Measurements from ENCODE around the gene STAT5A. TPM values are rescaled to one million over a fixed set of nuclear protein-coding genes. Genes with fewer than 3 reads are reported as not detected.
A peak's percentile ranks its signal among the peaks of the same experiment; 100 is the strongest.

STAT5A gene
- total and polyA plus RNA-seq, 12 donors: 12.0 to 169 (median 81.2) TPM

DNA sequence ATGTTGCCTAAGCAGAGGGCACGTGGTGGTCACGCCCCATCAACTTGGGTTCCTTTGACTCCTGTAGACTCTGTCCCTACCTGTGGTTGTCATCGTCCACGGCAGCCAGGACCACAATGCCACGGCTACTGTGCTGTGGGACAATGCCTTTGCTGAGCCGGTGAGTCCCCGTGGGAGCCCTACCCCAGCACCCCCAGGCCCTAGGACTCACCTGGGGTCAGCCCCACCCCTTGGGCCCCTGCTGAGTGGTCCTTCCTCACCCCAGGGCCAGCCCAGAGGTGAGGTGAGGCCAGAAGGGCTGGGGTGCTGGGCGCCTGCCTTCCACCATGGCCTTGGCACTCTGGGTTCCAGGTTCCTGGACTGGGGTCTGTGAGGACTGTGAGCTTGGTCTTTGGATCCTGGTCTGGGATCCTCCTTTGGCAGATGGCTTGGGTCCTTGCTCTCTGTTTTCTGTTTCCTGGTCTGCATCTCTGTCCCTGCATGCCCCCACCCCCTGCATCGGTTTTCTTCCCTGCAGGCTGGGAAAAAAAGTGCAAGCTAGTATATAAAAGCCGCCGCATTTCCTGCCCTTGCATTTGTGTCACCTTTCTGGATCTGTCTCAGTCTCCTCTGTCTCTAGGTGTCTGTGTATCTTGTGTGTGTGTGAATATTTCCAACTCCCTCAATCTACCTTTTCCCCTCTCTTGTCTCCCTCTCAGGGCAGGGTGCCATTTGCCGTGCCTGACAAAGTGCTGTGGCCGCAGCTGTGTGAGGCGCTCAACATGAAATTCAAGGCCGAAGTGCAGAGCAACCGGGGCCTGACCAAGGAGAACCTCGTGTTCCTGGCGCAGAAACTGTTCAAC, 17.5 kb downstream of the STAT5A start:
- H3K4me3 ChIP-seq: no peak overlapping the region
- intact Hi-C loops (cut with DNase I): loop anchor here in 1 of 2 donors (10.0 kb wide), 1 partner anchor 101 kb away; no protein-coding TSS in a partner anchor
- H3K36me3 ChIP-seq (replicated peaks in 1 of 2): peaks cover 0 to 98% of the 10 kb centered on the region in 2 donors
- H3K27me3 ChIP-seq: no peaks in the 10 kb centered on the region
- WGBS, 4 donors: 65 to 76% (median 70%) methylated on average over 13 to 18 of the region's 18 CpGs
- peak; percentile 45 to 81 (median 76) for DNase-seq
- peak overlapping the region in 4 of 5 donors; percentile 54 to 90 (median 74) for H3K27ac ChIP-seq
- peak in 1 of 2 donors; percentile 5 for TF ChIP-seq POLR2A (IDR thresholded peaks at IDR 0.05)
- TF ChIP-seq, protein P1, sequence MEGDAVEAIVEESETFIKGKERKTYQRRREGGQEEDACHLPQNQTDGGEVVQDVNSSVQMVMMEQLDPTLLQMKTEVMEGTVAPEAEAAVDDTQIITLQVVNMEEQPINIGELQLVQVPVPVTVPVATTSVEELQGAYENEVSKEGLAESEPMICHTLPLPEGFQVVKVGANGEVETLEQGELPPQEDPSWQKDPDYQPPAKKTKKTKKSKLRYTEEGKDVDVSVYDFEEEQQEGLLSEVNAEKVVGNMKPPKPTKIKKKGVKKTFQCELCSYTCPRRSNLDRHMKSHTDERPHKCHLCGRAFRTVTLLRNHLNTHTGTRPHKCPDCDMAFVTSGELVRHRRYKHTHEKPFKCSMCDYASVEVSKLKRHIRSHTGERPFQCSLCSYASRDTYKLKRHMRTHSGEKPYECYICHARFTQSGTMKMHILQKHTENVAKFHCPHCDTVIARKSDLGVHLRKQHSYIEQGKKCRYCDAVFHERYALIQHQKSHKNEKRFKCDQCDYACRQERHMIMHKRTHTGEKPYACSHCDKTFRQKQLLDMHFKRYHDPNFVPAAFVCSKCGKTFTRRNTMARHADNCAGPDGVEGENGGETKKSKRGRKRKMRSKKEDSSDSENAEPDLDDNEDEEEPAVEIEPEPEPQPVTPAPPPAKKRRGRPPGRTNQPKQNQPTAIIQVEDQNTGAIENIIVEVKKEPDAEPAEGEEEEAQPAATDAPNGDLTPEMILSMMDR (IDR thresholded peaks at IDR 0.05): peak in 1 of 6 experiments; percentile 12
- H3K9me3 ChIP-seq (replicated peaks in 1 of 3): no peaks in the 10 kb centered on the region
- H3K4me1 ChIP-seq (replicated peaks in 1 of 2): peaks cover 14 to 19% of the 10 kb centered on the region in 2 donors

DNA sequence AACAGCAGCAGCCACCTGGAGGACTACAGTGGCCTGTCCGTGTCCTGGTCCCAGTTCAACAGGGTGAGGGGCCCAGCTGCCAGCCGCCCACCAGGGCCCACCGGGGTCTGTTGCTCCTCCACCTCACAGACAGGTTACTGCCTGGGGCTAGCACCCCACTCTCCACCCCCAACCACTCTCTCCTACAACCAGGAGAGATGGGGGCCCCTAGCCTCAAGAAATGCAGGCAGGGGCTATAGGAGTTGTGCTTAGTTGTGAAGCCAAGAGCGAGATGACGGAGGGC, 18.0 kb downstream of the STAT5A start:
- Histone ChIP-seq H3K27ac (peak overlapping the region in 4 of 5 donors; percentile 54 to 90 (median 74)), H3K4me3 (no peak overlapping the region), H3K36me3 (replicated peaks in 1 of 2) (peaks cover 0 to 96% of the 10 kb centered on the region in 2 donors), H3K27me3 (no peaks in the 10 kb centered on the region), H3K9me3 (replicated peaks in 1 of 3) (no peaks in the 10 kb centered on the region), H3K4me1 (replicated peaks in 1 of 2) (peaks cover 20 to 25% of the 10 kb centered on the region in 2 donors)
- 79 to 93% (median 83%) methylated on average over 4 to 5 of the region's 5 CpGs for WGBS, 4 donors
- no peak for DNase-seq
- TF ChIP-seq, protein P1 (IDR thresholded peaks at IDR 0.05): no peak
- no peak for TF ChIP-seq POLR2A (IDR thresholded peaks at IDR 0.05)
- intact Hi-C loops (cut with DNase I): loop anchor here in 1 of 2 donors (10.0 kb wide), 1 partner anchor 102 kb away; no protein-coding TSS in a partner anchor

DNA sequence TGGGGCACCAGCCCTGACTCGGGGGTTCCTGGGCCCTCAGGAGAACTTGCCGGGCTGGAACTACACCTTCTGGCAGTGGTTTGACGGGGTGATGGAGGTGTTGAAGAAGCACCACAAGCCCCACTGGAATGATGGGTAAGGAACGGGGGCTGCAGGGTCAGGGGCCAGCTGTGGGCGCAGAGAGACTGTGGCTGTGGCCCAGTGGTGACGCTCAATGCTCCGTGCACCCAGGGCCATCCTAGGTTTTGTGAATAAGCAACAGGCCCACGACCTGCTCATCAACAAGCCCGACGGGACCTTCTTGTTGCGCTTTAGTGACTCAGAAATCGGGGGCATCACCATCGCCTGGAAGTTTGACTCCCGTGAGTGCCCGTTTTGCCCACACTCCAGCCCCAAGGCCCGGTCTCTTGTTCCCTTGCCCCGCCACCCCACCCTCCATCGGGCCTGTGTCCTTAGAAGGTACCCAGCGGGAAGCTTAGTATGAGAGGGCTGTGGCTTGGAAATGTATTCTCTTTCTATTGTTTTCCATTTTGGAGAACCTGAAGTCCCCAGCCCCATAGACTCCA, 19.1 kb downstream of the STAT5A start:
- WGBS, 4 donors: 94 to 97% (median 95%) methylated on average over 18 to 19 of the region's 19 CpGs
- no peaks in the 10 kb centered on the region for H3K9me3 ChIP-seq (replicated peaks in 1 of 3)
- H3K36me3 ChIP-seq (replicated peaks in 1 of 2): peaks cover 0 to 85% of the 10 kb centered on the region in 2 donors
- DNase-seq: no peak
- TF ChIP-seq, protein P1 (IDR thresholded peaks at IDR 0.05): no peak
- no peak for TF ChIP-seq POLR2A (IDR thresholded peaks at IDR 0.05)
- no peaks in the 10 kb centered on the region for H3K27me3 ChIP-seq
- intact Hi-C loops (cut with DNase I): loop anchor here in 1 of 2 donors (10.0 kb wide), 1 partner anchor 103 kb away; no protein-coding TSS in a partner anchor
- H3K4me1 ChIP-seq (replicated peaks in 1 of 2): peaks cover 31 to 36% of the 10 kb centered on the region in 2 donors
- H3K27ac ChIP-seq: peak overlapping the region in 3 of 5 donors; percentile 17 to 90 (median 24)
- no peak overlapping the region for H3K4me3 ChIP-seq

DNA sequence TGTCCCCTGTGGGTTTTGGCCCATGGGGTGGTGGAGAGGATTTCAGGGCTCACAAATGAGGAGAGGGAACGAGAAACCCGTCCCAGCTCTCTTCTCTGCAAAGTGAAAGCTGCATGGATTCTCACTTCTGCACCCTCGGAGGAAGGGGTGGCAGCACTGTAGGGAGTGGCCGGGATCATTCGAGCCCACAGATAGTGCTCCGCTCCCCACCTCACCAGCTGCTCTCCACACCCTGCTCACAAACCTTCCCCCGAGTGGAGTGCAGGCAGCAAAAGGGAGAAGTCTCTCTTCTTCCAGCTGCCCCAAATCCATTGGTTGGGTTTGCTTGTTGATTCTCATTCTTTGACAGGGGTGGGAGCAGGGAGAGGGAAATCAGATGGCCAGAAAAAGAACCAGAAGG, 20.1 kb downstream of the STAT5A start:
- Histone ChIP-seq H3K4me1 (replicated peaks in 1 of 2) (peaks cover 36 to 45% of the 10 kb centered on the region in 2 donors), H3K4me3 (no peak overlapping the region), H3K9me3 (replicated peaks in 1 of 3) (no peaks in the 10 kb centered on the region), H3K27ac (peak overlapping the region in 2 of 5 donors; percentile 87 to 90), H3K36me3 (replicated peaks in 1 of 2) (peaks cover 0 to 85% of the 10 kb centered on the region in 2 donors), H3K27me3 (no peaks in the 10 kb centered on the region)
- DNase-seq: no peak
- TF ChIP-seq, protein P1 (IDR thresholded peaks at IDR 0.05): no peak
- no peak for TF ChIP-seq POLR2A (IDR thresholded peaks at IDR 0.05)
- intact Hi-C loops (cut with DNase I): loop anchor here in 1 of 2 donors (10.0 kb wide), 1 partner anchor 104 kb away; no protein-coding TSS in a partner anchor
- 74 to 91% (median 82%) methylated on average over 7 of the region's 7 CpGs for WGBS, 4 donors
